Astrocyte of the spinal cord (primary cell): ENCODE results near the gene FUOM.

Experiments used
- DNase-seq: peaks from one replicate; pipeline ENCODE4 v3.0.0; 2011; ENCODE audit warnings: low read depth, low spot score
- H3K4me3 ChIP-seq: 2 replicates; pipeline ENCODE4 v1.5.1; 2011; ENCODE audit warnings: low read depth, mild to moderate bottlenecking, low read length, moderate library complexity
- CTCF ChIP-seq: IDR thresholded peaks from 2 replicates; pipeline ENCODE4 v1.5.1; 2012; ENCODE audit warnings: low read depth, mild to moderate bottlenecking, low read length, inconsistent platforms
- in situ Hi-C: cut with HindIII; loops from 2 replicates; pipeline ENCODE4 v1.10.0; 2017; ENCODE audit warnings: low sequenced_read_pairs

FUOM gene

GRCh38 chr10:133308421-133309099 is 49.3 kb downstream of the FUOM start, which contains the start of the genes TUBGCP2 and ZNF511:
Gene TUBGCP2 (minus strand): TSS chr10:133308872. CDS start chr10:133302941, 5,931 bp downstream.
Gene ZNF511 (plus strand): TSS chr10:133308914. CDS start chr10:133308944, 30 bp downstream.
- DNase-seq: peak; percentile 84
- peak; percentile 35 for TF ChIP-seq CTCF
- H3K4me3 ChIP-seq: peak within 1 kb of the TSS; percentile 93
- in situ Hi-C loops: no loop called here

- peak overlapping the region; percentile 93 for H3K4me3 ChIP-seq
- DNase-seq: peak; percentile 72
- peak; percentile 83 for TF ChIP-seq CTCF
- in situ Hi-C loops: no loop called here
Observed at GRCh38 chr10:133307776-133308420, 49.9 kb downstream of the FUOM start.

GRCh38 chr10:133306941-133307379 is 50.9 kb downstream of the FUOM start:
- in situ Hi-C loops: no loop called here
- no peak overlapping the region for H3K4me3 ChIP-seq
- no peak for DNase-seq
- no peak for TF ChIP-seq CTCF

GRCh38 chr10:133306097-133306476 is 51.7 kb downstream of the FUOM start:
- no peak for DNase-seq
- TF ChIP-seq CTCF: no peak
- no peak overlapping the region for H3K4me3 ChIP-seq
- in situ Hi-C loops: no loop called here
